Measurements from ENCODE around the gene USO1. TPM values are rescaled to one million over a fixed set of nuclear protein-coding genes. Genes with fewer than 3 reads are reported as not detected.

USO1 gene
- total RNA-seq, 4 donors from 2014 or later, result 49.0 to 79.2 (median 69.8) TPM

DNA sequence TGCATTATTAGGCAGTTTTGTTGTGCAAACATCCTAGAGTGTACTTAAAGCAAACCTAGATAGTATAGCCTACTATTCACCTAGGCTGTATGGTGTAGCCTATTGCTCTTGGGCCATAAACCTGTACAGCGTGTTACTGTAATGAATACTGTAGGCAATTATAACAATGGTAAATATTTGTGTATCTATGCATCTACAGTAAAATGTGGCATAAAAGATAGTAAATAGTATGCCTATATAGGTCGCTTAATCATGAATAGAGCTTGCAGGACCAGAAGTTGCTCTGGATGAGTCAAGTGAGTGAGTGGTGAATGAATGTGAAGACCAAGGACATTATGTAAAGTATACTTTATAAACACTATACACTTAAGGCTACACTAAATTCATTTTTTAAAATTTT, 16.6 kb downstream of the USO1 start:
- H3K27ac ChIP-seq, result peak overlapping the region in 1 of 4 donors; percentile 26
- no peaks in the 10 kb centered on the region for H3K9me3 ChIP-seq
- H3K27me3 ChIP-seq, result no peaks in the 10 kb centered on the region
- DNase-seq, result no peak
- H3K4me3 ChIP-seq, result no peak overlapping the region
- TF ChIP-seq, protein P1, sequence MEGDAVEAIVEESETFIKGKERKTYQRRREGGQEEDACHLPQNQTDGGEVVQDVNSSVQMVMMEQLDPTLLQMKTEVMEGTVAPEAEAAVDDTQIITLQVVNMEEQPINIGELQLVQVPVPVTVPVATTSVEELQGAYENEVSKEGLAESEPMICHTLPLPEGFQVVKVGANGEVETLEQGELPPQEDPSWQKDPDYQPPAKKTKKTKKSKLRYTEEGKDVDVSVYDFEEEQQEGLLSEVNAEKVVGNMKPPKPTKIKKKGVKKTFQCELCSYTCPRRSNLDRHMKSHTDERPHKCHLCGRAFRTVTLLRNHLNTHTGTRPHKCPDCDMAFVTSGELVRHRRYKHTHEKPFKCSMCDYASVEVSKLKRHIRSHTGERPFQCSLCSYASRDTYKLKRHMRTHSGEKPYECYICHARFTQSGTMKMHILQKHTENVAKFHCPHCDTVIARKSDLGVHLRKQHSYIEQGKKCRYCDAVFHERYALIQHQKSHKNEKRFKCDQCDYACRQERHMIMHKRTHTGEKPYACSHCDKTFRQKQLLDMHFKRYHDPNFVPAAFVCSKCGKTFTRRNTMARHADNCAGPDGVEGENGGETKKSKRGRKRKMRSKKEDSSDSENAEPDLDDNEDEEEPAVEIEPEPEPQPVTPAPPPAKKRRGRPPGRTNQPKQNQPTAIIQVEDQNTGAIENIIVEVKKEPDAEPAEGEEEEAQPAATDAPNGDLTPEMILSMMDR (IDR thresholded peaks at IDR 0.05), result no peak
- TF ChIP-seq POLR2A (IDR thresholded peaks at IDR 0.05), result no peak
- H3K4me1 ChIP-seq, result peaks cover 0 to 31% (median 0%) of the 10 kb centered on the region in 3 donors
- 88 to 91% methylated on average over 2 of the region's 2 CpGs for WGBS, 2 donors
- H3K36me3 ChIP-seq, result peaks cover 0 to 16% (median 0%) of the 10 kb centered on the region in 3 donors
- intact Hi-C loops (cut with DNase I), result no loop called here

DNA sequence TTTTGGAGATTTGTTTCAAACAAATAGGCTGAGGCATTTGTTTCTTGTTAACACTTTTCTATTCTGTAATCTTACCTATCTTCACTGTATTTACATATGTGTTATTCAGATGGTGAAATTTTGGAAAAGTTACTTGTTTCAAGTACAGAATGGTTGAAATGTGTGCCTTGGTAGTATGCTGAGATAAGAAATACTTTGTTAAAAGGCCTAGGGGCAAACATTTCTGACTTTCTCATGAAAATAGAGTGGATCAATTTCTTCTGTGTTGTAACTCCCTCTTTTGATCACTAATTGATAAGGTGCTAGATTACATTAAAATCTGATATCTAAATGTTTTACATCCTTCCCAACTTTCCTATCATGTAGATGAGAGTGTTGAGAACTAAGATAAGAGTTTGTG, 18.1 kb downstream of the USO1 start:
- TF ChIP-seq, protein P1 (IDR thresholded peaks at IDR 0.05), result no peak
- TF ChIP-seq POLR2A (IDR thresholded peaks at IDR 0.05), result no peak
- Histone ChIP-seq H3K27me3 (no peaks in the 10 kb centered on the region), H3K36me3 (peaks cover 0 to 16% (median 0%) of the 10 kb centered on the region in 3 donors), H3K4me1 (peaks cover 0 to 34% (median 0%) of the 10 kb centered on the region in 3 donors), H3K4me3 (no peak overlapping the region), H3K9me3 (no peaks in the 10 kb centered on the region), H3K27ac (no peak overlapping the region)
- intact Hi-C loops (cut with DNase I), result no loop called here
- DNase-seq, result no peak

DNA sequence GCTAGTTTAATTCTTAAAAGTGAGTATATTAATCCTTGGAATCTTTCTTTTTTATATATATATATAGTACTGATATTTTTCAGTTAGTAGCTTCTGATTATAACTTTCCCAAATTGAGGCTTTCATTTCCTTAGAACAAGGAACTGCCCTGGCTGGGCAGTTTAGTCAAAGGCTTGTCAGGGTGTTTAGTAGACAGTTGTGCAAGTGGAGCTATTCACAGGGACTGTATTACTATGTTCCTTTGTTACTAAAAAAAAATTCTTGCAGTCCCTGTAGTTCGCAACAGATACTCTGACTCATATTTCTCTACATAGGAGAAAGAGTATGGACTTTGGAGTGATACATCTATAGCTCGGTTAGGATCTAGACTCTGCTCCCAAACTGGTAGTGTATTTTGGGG, 20.8 kb downstream of the USO1 start:
- Histone ChIP-seq H3K36me3 (peaks cover 0 to 13% (median 0%) of the 10 kb centered on the region in 3 donors), H3K9me3 (no peaks in the 10 kb centered on the region), H3K27ac (peak overlapping the region in 3 of 4 donors; percentile 29 to 72 (median 36)), H3K4me3 (no peak overlapping the region), H3K4me1 (peaks cover 0 to 34% (median 0%) of the 10 kb centered on the region in 3 donors), H3K27me3 (no peaks in the 10 kb centered on the region)
- no peak for DNase-seq
- TF ChIP-seq, protein P1 (IDR thresholded peaks at IDR 0.05), result no peak
- no peak for TF ChIP-seq POLR2A (IDR thresholded peaks at IDR 0.05)
- intact Hi-C loops (cut with DNase I), result no loop called here
- whole genome bisulfite sequencing, 2 donors, result 49% methylated on average over 2 of the region's 2 CpGs

DNA sequence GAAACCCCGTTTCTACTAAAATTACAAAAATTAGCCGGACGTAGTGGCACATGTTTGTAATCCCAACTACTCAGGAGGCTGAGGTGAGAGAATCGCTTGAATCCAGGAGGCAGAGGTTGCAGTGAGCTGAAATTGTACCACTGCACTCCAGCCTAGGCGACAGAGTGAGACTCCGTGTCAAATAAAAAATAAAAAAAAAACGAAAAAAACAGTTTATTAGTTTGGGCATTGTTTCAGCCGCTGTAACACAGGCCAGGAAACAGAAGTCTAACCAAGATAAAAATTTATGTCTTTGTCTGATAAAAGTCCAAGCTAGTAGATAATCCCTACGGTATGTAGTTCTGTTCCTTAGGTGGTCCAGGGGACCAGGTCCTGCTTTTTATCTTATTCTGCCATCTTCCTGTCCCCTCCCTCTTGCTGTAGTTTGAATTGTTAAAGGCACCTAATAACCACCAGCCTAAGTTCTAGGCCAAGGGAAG, 21.4 kb downstream of the USO1 start:
- H3K36me3 ChIP-seq, result peaks cover 0 to 11% (median 0%) of the 10 kb centered on the region in 3 donors
- no peaks in the 10 kb centered on the region for H3K9me3 ChIP-seq
- no peaks in the 10 kb centered on the region for H3K27me3 ChIP-seq
- intact Hi-C loops (cut with DNase I), result no loop called here
- no peak overlapping the region for H3K4me3 ChIP-seq
- H3K27ac ChIP-seq, result peak overlapping the region in 3 of 4 donors; percentile 29 to 72 (median 36)
- peaks cover 0 to 29% (median 0%) of the 10 kb centered on the region in 3 donors for H3K4me1 ChIP-seq
- 66 to 68% methylated on average over 8 to 9 of the region's 9 CpGs for WGBS, 2 donors
- TF ChIP-seq POLR2A (IDR thresholded peaks at IDR 0.05), result no peak
- TF ChIP-seq, protein P1 (IDR thresholded peaks at IDR 0.05), result no peak
- no peak for DNase-seq

DNA sequence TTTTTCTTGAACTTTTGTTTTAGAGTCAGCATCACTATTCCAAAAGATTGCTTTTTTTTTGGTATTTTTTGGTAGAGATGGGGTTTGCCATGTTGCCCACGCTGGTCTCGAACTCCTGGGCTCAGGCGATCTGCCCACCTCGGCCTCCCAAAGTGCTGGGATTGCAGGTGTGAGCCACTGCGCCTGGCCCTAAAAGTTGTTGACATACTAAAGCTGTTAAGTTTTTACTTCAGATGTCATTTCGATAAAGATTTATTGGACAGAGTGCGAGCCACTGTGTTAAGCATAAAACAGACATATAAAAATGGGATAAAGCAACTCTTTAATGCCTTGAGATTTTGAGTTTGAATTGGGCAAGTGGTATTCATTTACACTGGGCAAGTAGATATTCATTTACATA, 28.3 kb downstream of the USO1 start:
- 95 to 96% methylated on average over 7 of the region's 7 CpGs for WGBS, 2 donors
- no peak overlapping the region for H3K4me3 ChIP-seq
- no peak for DNase-seq
- intact Hi-C loops (cut with DNase I), result loop anchor here (10.0 kb wide), 1 partner anchor 72 kb away; no protein-coding TSS in a partner anchor
- no peak overlapping the region for H3K27ac ChIP-seq
- peaks cover 0 to 60% (median 18%) of the 10 kb centered on the region in 3 donors for H3K36me3 ChIP-seq
- H3K27me3 ChIP-seq, result no peaks in the 10 kb centered on the region
- no peak for TF ChIP-seq POLR2A (IDR thresholded peaks at IDR 0.05)
- TF ChIP-seq, protein P1 (IDR thresholded peaks at IDR 0.05), result no peak
- H3K4me1 ChIP-seq, result no peaks in the 10 kb centered on the region
- no peaks in the 10 kb centered on the region for H3K9me3 ChIP-seq
